ENCODE measurements around the gene TRPV2.

TRPV2 gene

GRCh38 chr17:16455997-16456741, 40.8 kb downstream of the TRPV2 start:
- DNase-seq (ENCODE audit: low read depth): no peak

- no peak for DNase-seq (ENCODE audit: low read depth)
Measured at GRCh38 chr17:16456742-16457316, 41.5 kb downstream of the TRPV2 start.

GRCh38 chr17:16459271-16459670, 43.9 kb downstream of the TRPV2 start:
- no peak for DNase-seq (ENCODE audit: low read depth)

- DNase-seq (ENCODE audit: low read depth): no peak
Measured at GRCh38 chr17:16459855-16460550, 44.6 kb downstream of the TRPV2 start.

GRCh38 chr17:16460796-16461605, 45.6 kb downstream of the TRPV2 start:
- no peak for DNase-seq (ENCODE audit: low read depth)

- no peak for DNase-seq (ENCODE audit: low read depth)
Measured at GRCh38 chr17:16461606-16461866, 46.2 kb downstream of the TRPV2 start.

- DNase-seq (ENCODE audit: low read depth): no peak
Measured at GRCh38 chr17:16462070-16462864, 46.9 kb downstream of the TRPV2 start.

GRCh38 chr17:16463358-16464302, 48.3 kb downstream of the TRPV2 start:
- DNase-seq (ENCODE audit: low read depth): no peak

GRCh38 chr17:16464303-16465051, 49.1 kb downstream of the TRPV2 start:
- no peak for DNase-seq (ENCODE audit: low read depth)

GRCh38 chr17:16465052-16465312, 49.6 kb downstream of the TRPV2 start:
- DNase-seq (ENCODE audit: low read depth): no peak

- DNase-seq (ENCODE audit: low read depth): no peak
Measured at GRCh38 chr17:16465861-16466338, 50.5 kb downstream of the TRPV2 start.

GRCh38 chr17:16466407-16466806, 51.0 kb downstream of the TRPV2 start:
- no peak for DNase-seq (ENCODE audit: low read depth)

- no peak for DNase-seq (ENCODE audit: low read depth)
Measured at GRCh38 chr17:16467044-16467443, 51.7 kb downstream of the TRPV2 start.

GRCh38 chr17:16467886-16468285, 52.5 kb downstream of the TRPV2 start:
- no peak for DNase-seq (ENCODE audit: low read depth)

- DNase-seq (ENCODE audit: low read depth): no peak
Measured at GRCh38 chr17:16468428-16468992, 53.1 kb downstream of the TRPV2 start.

GRCh38 chr17:16470265-16470664, 54.9 kb downstream of the TRPV2 start:
- no peak for DNase-seq (ENCODE audit: low read depth)

- DNase-seq (ENCODE audit: low read depth): no peak
Measured at GRCh38 chr17:16471295-16471694, 55.9 kb downstream of the TRPV2 start.

- no peak for DNase-seq (ENCODE audit: low read depth)
Measured at GRCh38 chr17:16472539-16472938, 57.2 kb downstream of the TRPV2 start.

GRCh38 chr17:16473044-16474011, 58.0 kb downstream of the TRPV2 start:
- no peak for DNase-seq (ENCODE audit: low read depth)

Measured in GM04503 (cell line).